Keratinocyte (primary cell): Measurements from ENCODE around the gene AOPEP. TPM values are rescaled to one million over a fixed set of nuclear protein-coding genes. Genes with fewer than 3 reads are reported as not detected.

Experiments
- DNase-seq: peaks from one replicate; pipeline ENCODE4 v3.0.0-alpha.2; 2011; ENCODE audit warnings: low read depth, missing footprints, low spot score
- FAIRE-seq: peaks from 2 replicates; lab custom pipeline; 2011; peaks lifted over from hg19 to GRCh38; lab: Jason Lieb, UNC
- H2AFZ ChIP-seq: 2 replicates; pipeline ENCODE4 v1.6.0; 2012; ENCODE audit warnings: low read length, control low read depth, inconsistent platforms; ENCODE audit not compliant: control insufficient read depth
- H3K27ac ChIP-seq: 2 replicates; pipeline ENCODE4 v1.5.1; 2011; ENCODE audit warnings: low read length; ENCODE audit not compliant: control insufficient read depth, insufficient read depth
- H3K27me3 ChIP-seq: 3 replicates; pipeline ENCODE4 v1.6.0; 2011; ENCODE audit warnings: low read length; ENCODE audit not compliant: control insufficient read depth, insufficient read depth; ENCODE audit errors: extremely low read depth
- H3K36me3 ChIP-seq, 2 experiments: 2 replicates in 1 of 2; 3 replicates in 1 of 2; pipeline ENCODE4 v1.5.1; 2011; ENCODE audit warnings: low read length in 2 of 2, mild to moderate bottlenecking in 1 of 2; ENCODE audit not compliant: control insufficient read depth in 2 of 2, insufficient read depth in 2 of 2; ENCODE audit errors: extremely low read depth in 1 of 2
- H3K4me1 ChIP-seq: 3 replicates; pipeline ENCODE4 v1.5.1; 2011; ENCODE audit warnings: low read length; ENCODE audit not compliant: control insufficient read depth, insufficient read depth; ENCODE audit errors: extremely low read depth
- H3K4me2 ChIP-seq: 3 replicates; pipeline ENCODE4 v1.6.0; 2011; ENCODE audit warnings: low read depth, low read length; ENCODE audit not compliant: control insufficient read depth, insufficient read depth; ENCODE audit errors: extremely low read depth
- H3K4me3 ChIP-seq, 3 experiments: fragments of 200-600 bp in 1 of 3; sonication (generic) in 1 of 3; 2 replicates in 2 of 3; 3 replicates in 1 of 3; pipeline ENCODE4 v1.5.1; 2011 to 2016; ENCODE audit warnings: low read length in 3 of 3, mild to moderate bottlenecking in 3 of 3, control low read depth in 2 of 3, inconsistent platforms in 1 of 3, low read depth in 1 of 3, mixed read lengths in 1 of 3, mixed run types in 1 of 3, moderate library complexity in 1 of 3; ENCODE audit not compliant: control insufficient read depth in 2 of 3, insufficient read depth in 2 of 3; ENCODE audit errors: extremely low read depth in 1 of 3
- H3K79me2 ChIP-seq: 2 replicates; pipeline ENCODE4 v1.6.0; 2012; ENCODE audit warnings: low read length; ENCODE audit not compliant: control insufficient read depth, insufficient read depth
- H3K9ac ChIP-seq: 3 replicates; pipeline ENCODE4 v1.6.0; 2011; ENCODE audit warnings: low read length; ENCODE audit not compliant: control insufficient read depth, insufficient read depth; ENCODE audit errors: extremely low read depth
- H3K9me1 ChIP-seq: 3 replicates; pipeline ENCODE4 v1.6.0; 2011; ENCODE audit warnings: low read length; ENCODE audit not compliant: control insufficient read depth, insufficient read depth; ENCODE audit errors: extremely low read depth
- H3K9me3 ChIP-seq: 2 replicates; pipeline ENCODE4 v1.5.1; 2012; ENCODE audit warnings: low read depth, low read length; ENCODE audit not compliant: control insufficient read depth
- H4K20me1 ChIP-seq: 3 replicates; pipeline ENCODE4 v1.6.0; 2011; ENCODE audit warnings: low read length; ENCODE audit not compliant: control insufficient read depth, insufficient read depth; ENCODE audit errors: extremely low read depth
- EZH2 ChIP-seq: IDR thresholded peaks from one replicate; pipeline ENCODE4 v1.6.1; 2012; ENCODE audit warnings: inconsistent platforms, mild to moderate bottlenecking, low read length, moderate library complexity
- dilution Hi-C: fragments of 300-500 bp; cut with MboI; formaldehyde crosslinking; loops from one replicate; pipeline ENCODE4 v1.7.0; 2020; ENCODE audit warnings: low sequenced_read_pairs; ENCODE audit not compliant: extremely low pct_ligation_motif_present
- polyA plus RNA-seq, 5 experiments: library from polyadenylated mRNA; depleted of rRNA in 3 of 5; stranded (reverse) in 3 of 5; stranded (forward) in 1 of 5; unstranded in 1 of 5; fragments of >200 nt; gene quantifications; 1 replicate in 1 of 5; 2 replicates in 3 of 5; 3 replicates in 1 of 5; pipeline versions ENCODE4 v1.2.1 to v1.2.3, GENCODE V29; 2011 to 2012; ENCODE audit warnings: missing spikeins in 2 of 5, low read depth in 1 of 5, low replicate concordance in 1 of 5
- TF ChIP-seq, protein P1 (sequence below), 3 experiments: IDR thresholded peaks in 1 of 3; conservative IDR thresholded peaks in 1 of 3; optimal IDR thresholded peaks in 1 of 3; 2 replicates in 2 of 3; 3 replicates in 1 of 3; pipeline versions ENCODE3 to v1.5.1; 2011; ENCODE audit warnings: low read length in 3 of 3, mild to moderate bottlenecking in 3 of 3, moderate library complexity in 2 of 3, control low read depth in 1 of 3, inconsistent platforms in 1 of 3; ENCODE audit not compliant: insufficient read depth in 2 of 3; ENCODE audit errors: extremely low read depth in 1 of 3

Gene AOPEP
- polyA plus RNA-seq, 1 donor (not counting 4 experiments of a cell fraction or from before 2014, with no cell fraction given) = 27.0 TPM

DNA sequence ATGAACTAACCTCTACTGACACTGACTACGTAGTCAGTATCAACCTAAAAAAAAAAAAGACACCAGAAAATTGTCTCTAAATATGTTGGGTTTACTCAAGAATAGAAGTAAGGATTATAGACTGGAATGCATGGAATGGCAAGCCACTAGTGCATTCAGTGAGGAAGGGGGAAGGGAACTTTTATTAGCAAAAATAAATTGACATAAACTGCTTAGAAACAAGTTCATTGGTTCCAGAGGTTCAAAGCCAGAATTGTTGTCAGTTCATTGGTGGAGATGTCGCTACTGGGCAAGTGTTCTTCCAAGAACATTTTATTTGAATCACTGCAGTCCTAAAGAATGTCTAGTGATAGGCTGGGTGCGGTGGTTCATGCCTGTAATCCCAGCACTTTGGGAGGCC, 26.1 kb upstream of the AOPEP start:
- H3K27me3 ChIP-seq = peaks cover 4% of the 10 kb centered on the region
- no peak overlapping the region for H3K4me2 ChIP-seq
- FAIRE-seq (no peak), DNase-seq (no peak)
- no peak overlapping the region for H2AFZ ChIP-seq
- no peaks in the 10 kb centered on the region for H4K20me1 ChIP-seq
- no peaks in the 10 kb centered on the region for H3K9me1 ChIP-seq
- TF ChIP-seq EZH2 = no peak
- TF ChIP-seq, protein P1, sequence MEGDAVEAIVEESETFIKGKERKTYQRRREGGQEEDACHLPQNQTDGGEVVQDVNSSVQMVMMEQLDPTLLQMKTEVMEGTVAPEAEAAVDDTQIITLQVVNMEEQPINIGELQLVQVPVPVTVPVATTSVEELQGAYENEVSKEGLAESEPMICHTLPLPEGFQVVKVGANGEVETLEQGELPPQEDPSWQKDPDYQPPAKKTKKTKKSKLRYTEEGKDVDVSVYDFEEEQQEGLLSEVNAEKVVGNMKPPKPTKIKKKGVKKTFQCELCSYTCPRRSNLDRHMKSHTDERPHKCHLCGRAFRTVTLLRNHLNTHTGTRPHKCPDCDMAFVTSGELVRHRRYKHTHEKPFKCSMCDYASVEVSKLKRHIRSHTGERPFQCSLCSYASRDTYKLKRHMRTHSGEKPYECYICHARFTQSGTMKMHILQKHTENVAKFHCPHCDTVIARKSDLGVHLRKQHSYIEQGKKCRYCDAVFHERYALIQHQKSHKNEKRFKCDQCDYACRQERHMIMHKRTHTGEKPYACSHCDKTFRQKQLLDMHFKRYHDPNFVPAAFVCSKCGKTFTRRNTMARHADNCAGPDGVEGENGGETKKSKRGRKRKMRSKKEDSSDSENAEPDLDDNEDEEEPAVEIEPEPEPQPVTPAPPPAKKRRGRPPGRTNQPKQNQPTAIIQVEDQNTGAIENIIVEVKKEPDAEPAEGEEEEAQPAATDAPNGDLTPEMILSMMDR (optimal IDR thresholded peaks at IDR 0.05 in 1 of 3, IDR thresholded peaks at IDR 0.05 in 1 of 3, conservative IDR thresholded peaks at IDR 0.05 in 1 of 3; ENCODE audit: extremely low read depth in 1 of 3, insufficient read depth in 2 of 3, low read length in 3 of 3) = no peak
- H3K27ac ChIP-seq = no peak overlapping the region
- dilution Hi-C loops = no loop called here
- H3K4me3 ChIP-seq = no peak overlapping the region
- H3K36me3 ChIP-seq = no peaks in the 10 kb centered on the region
- no peaks in the 10 kb centered on the region for H3K4me1 ChIP-seq
- no peaks in the 10 kb centered on the region for H3K79me2 ChIP-seq
- H3K9ac ChIP-seq = no peak overlapping the region
- H3K9me3 ChIP-seq = no peaks in the 10 kb centered on the region

DNA sequence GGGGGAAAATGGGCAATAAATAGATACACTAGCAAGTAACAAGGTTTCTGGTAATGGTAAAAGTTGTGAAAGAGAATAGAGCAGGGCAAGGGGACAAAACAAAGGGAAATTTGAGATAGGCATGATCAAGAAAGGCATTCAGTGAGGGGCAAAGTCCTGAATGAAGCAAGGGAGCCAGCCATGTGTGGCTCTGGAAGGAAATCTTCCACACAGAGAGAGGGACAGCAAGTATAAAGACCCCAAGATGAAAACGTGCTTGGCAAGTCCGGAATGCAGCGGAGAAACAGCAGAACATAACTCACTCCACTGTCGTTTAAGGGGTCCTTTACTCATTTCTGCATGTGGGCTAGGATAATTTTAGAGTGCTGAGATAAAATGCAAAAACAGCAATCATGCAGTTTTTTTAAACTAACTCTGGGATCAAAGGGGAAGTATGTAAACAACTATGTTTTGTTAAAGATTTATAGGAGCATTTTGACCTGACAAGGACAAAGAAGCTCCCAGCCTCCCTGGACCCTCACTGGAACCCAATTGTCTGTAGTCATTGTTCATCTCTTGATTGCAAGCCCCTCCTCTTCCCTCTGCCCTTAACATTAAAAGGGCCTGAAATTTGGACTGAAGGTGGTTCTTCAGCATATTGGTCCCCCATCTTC, 22.9 kb upstream of the AOPEP start:
- no peaks in the 10 kb centered on the region for H3K79me2 ChIP-seq
- no peak for TF ChIP-seq EZH2
- TF ChIP-seq, protein P1 (optimal IDR thresholded peaks at IDR 0.05 in 1 of 3, IDR thresholded peaks at IDR 0.05 in 1 of 3, conservative IDR thresholded peaks at IDR 0.05 in 1 of 3; ENCODE audit: extremely low read depth in 1 of 3, insufficient read depth in 2 of 3, low read length in 3 of 3) = no peak
- FAIRE-seq = no peak
- peaks cover 4% of the 10 kb centered on the region for H3K27me3 ChIP-seq
- H3K36me3 ChIP-seq = no peaks in the 10 kb centered on the region
- DNase-seq = no peak
- H2AFZ ChIP-seq = no peak overlapping the region
- no peaks in the 10 kb centered on the region for H4K20me1 ChIP-seq
- H3K27ac ChIP-seq = no peak overlapping the region
- no peaks in the 10 kb centered on the region for H3K4me1 ChIP-seq
- H3K4me2 ChIP-seq = no peak overlapping the region
- no peaks in the 10 kb centered on the region for H3K9me3 ChIP-seq
- dilution Hi-C loops = no loop called here
- no peak overlapping the region for H3K9ac ChIP-seq
- H3K4me3 ChIP-seq = no peak overlapping the region
- no peaks in the 10 kb centered on the region for H3K9me1 ChIP-seq
